Neural crest cell (in vitro differentiated cells): ENCODE data around the gene LRCH1. TPM values are rescaled to one million over a fixed set of nuclear protein-coding genes. Genes with fewer than 3 reads are reported as not detected.

Experiments used
- DNase-seq: peaks from one replicate; pipeline ENCODE4 v3.0.0; 2021; ENCODE audit warnings: low read depth, mixed read lengths, low spot score
- H3K27ac Mint-ChIP-seq: one replicate; pipeline ENCODE4 v1.8.0; 2021; ENCODE audit warnings: mild to moderate bottlenecking, mixed read lengths; ENCODE audit not compliant: unreplicated experiment
- H3K27me3 Mint-ChIP-seq: 2 replicates; pipeline ENCODE4 v1.8.0; 2021; ENCODE audit warnings: low read depth, mild to moderate bottlenecking, mixed read lengths
- H3K36me3 Mint-ChIP-seq: 2 replicates; pipeline ENCODE4 v1.8.0; 2021; ENCODE audit warnings: low read depth, mild to moderate bottlenecking, mixed read lengths
- H3K4me1 Mint-ChIP-seq: 2 replicates; pipeline ENCODE4 v1.8.0; 2021; ENCODE audit warnings: mixed read lengths
- H3K4me3 Mint-ChIP-seq: one replicate; pipeline ENCODE4 v1.8.0; 2021; ENCODE audit warnings: mild to moderate bottlenecking, mixed read lengths
- H3K9me3 Mint-ChIP-seq: 2 replicates; pipeline ENCODE4 v1.8.0; 2021; ENCODE audit warnings: mixed read lengths
- total RNA-seq: library from RNA; stranded (reverse); gene quantifications from 2 replicates; pipeline ENCODE4 v1.2.1, GENCODE V29; 2021
- TF ChIP-seq, protein P1 (sequence below): fragments of 200-600 bp; sonication (generic); conservative IDR thresholded peaks from 2 replicates; pipeline ENCODE4 v1.5.0; 2021; ENCODE audit warnings: antibody characterized with exemption, mild to moderate bottlenecking

LRCH1 gene
- total RNA-seq, 1 donor from 2014 or later, result 15.8 TPM

DNA sequence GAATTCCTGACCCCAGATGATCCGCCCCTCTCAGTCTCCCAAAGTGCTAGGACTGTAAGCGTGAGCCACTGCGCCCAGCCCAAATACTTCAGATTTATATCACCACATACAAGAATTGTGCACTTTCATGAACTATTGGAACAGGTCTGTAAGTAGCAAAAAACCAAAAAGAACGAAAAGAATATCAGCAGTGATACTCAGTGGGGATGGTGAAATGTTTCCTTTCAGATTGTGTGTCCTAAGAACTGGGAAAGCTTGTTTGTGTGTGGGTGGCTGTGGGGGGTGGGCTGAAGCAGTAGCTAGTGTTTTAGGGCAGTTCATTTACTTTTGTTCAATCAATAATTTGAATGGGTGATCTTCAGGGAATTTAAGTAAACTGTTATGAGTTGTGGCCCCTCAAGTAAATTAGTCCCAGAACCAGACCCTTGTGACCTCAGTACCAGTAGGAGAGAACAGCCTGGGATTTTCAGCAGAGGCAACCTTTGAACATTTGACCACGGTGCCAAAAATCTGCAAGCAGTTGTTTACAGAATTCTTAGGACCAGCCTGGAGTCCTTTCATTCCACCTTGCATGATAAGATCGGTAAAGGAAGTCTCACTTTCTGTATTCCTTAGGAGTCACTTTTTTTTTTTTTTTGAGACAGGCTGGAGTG lies 106.6 kb downstream of the LRCH1 start:
- Mint-ChIP-seq H3K27me3 (no peaks in the 10 kb centered on the region), H3K27ac (no peak overlapping the region), H3K4me1 (peaks cover 31% of the 10 kb centered on the region), H3K4me3 (no peak overlapping the region), H3K9me3 (no peaks in the 10 kb centered on the region), H3K36me3 (peaks cover 6% of the 10 kb centered on the region)
- TF ChIP-seq, protein P1, sequence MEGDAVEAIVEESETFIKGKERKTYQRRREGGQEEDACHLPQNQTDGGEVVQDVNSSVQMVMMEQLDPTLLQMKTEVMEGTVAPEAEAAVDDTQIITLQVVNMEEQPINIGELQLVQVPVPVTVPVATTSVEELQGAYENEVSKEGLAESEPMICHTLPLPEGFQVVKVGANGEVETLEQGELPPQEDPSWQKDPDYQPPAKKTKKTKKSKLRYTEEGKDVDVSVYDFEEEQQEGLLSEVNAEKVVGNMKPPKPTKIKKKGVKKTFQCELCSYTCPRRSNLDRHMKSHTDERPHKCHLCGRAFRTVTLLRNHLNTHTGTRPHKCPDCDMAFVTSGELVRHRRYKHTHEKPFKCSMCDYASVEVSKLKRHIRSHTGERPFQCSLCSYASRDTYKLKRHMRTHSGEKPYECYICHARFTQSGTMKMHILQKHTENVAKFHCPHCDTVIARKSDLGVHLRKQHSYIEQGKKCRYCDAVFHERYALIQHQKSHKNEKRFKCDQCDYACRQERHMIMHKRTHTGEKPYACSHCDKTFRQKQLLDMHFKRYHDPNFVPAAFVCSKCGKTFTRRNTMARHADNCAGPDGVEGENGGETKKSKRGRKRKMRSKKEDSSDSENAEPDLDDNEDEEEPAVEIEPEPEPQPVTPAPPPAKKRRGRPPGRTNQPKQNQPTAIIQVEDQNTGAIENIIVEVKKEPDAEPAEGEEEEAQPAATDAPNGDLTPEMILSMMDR, result no peak
- DNase-seq, result no peak

DNA sequence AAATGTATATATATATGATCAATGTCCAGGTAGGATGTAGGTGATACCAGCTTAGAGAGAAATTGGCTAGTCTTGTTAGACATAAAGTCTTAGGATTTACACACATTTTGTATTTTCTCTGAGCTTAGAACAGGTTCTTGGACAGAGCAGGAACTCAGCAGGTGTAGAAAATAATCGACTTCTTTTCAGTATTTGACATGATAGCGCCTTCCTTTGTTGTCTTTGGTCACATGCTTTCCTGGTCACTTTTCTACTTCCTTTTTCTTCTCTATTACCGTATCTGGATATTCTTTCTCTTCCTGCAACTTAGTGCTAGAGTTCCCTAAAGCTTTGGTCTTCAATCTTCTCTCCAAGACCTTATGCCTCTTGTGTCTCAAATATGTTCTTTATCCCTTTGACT lies 107.4 kb downstream of the LRCH1 start:
- TF ChIP-seq, protein P1, result no peak
- no peaks in the 10 kb centered on the region for H3K9me3 Mint-ChIP-seq
- no peak for DNase-seq
- peaks cover 6% of the 10 kb centered on the region for H3K36me3 Mint-ChIP-seq
- no peak overlapping the region for H3K4me3 Mint-ChIP-seq
- no peaks in the 10 kb centered on the region for H3K27me3 Mint-ChIP-seq
- H3K4me1 Mint-ChIP-seq, result peaks cover 33% of the 10 kb centered on the region
- no peak overlapping the region for H3K27ac Mint-ChIP-seq

DNA sequence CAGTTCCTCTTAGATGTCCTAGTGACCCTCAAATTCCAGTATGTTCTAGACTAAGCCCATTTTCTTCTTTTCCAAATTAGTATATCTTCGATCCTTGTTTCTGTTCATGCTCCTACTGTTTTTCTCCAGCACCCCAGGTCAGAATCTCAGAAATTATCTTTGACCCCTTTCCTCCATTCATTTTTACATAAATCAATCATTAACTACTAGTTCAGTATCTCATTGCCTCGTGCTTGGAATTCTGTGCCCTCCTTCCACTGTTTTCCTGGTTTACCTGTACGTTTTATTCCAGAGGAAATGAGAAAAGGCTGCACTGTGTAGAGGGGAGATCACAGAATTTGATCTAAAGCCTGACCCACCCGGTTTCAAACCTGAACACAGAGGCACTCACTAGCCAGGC lies 107.9 kb downstream of the LRCH1 start:
- H3K27ac Mint-ChIP-seq, result peak overlapping the region; percentile 27
- TF ChIP-seq, protein P1, result no peak
- DNase-seq, result no peak
- H3K4me3 Mint-ChIP-seq, result no peak overlapping the region
- H3K27me3 Mint-ChIP-seq, result no peaks in the 10 kb centered on the region
- H3K9me3 Mint-ChIP-seq, result no peaks in the 10 kb centered on the region
- H3K4me1 Mint-ChIP-seq, result peaks cover 33% of the 10 kb centered on the region
- peaks cover 6% of the 10 kb centered on the region for H3K36me3 Mint-ChIP-seq

DNA sequence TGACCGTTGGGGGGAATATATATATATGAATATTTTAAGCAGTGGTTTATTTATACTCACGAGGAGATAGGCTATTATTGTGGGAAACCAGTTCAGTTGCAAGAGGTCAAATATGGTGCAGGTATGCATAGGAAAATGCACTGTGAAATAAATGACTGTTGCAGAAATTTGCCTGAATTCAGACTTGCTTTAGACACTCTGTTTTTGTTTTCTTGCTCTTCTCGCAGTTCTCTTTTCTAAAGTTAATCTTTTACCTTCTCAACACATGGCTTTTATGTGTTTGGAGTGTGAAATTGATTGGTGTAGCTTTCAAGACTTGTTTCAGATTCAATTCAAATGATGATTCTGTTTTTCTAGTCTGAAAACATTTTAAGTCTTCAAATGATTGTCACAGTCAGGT lies 109.7 kb downstream of the LRCH1 start:
- Mint-ChIP-seq H3K4me1 (peaks cover 35% of the 10 kb centered on the region), H3K36me3 (peaks cover 6% of the 10 kb centered on the region), H3K27ac (no peak overlapping the region)

DNA sequence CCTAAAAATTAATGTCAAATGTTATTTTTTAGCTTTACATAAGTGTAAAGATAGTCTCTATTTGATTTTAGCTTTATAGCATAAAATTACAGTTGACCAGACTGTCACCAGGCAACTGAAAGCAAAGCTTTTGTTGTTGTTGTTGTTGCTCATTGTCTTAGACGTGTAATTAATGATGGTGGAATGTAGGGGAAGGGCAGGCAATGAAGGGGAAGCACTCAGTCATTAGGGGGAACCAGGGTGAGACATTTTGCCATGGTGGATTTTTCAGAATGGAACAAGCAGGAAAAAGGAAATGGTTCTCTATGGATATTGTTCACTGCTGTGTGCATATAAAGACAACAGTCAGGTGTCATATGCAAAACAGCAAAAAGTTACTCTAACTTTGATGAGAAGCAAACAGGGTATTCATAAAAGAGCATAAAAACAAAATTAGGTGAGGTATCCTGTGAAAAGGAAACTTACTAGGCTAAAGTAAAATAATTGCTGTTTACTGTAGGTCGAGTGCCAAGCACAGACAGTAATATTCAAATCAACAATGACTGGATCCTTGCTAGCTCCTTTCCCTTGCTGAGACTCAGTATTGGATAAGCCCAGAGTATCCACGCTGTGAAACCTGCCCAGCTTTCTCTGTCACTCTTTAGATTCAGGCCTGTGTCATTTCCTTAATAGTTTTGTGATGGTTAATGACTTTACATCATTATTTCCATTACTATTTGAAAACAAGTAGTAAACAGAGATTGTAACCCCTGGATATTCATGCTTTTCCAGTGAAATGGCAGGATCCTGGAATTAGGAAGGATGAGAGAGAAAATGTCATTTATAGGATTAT lies 110.5 kb downstream of the LRCH1 start:
- no peak for DNase-seq
- H3K4me3 Mint-ChIP-seq, result no peak overlapping the region

More for the DNA sequence above, 109.7 kb downstream of the LRCH1 start:
- no peak for DNase-seq
- Mint-ChIP-seq H3K27me3 (no peaks in the 10 kb centered on the region), H3K9me3 (no peaks in the 10 kb centered on the region), H3K4me3 (no peak overlapping the region)
- TF ChIP-seq, protein P1, result no peak

More for the DNA sequence above, 110.5 kb downstream of the LRCH1 start:
- Mint-ChIP-seq H3K9me3 (no peaks in the 10 kb centered on the region), H3K36me3 (peaks cover 6% of the 10 kb centered on the region), H3K27me3 (no peaks in the 10 kb centered on the region), H3K4me1 (peaks cover 35% of the 10 kb centered on the region), H3K27ac (peak overlapping the region; percentile 59)
- TF ChIP-seq, protein P1, result no peak
